ENCODE data around the gene TMEM212.

Gene TMEM212

GRCh38 chr3:171842864-171843518 lies at the start of gene TMEM212:
TSS of gene TMEM212 (plus strand) at chr3:171843349. CDS start at chr3:171843384, 35 bp downstream.
- Mint-ChIP-seq H3K27me3 (peaks cover 3% of the 10 kb centered on the region), H3K4me1 (peaks cover 20% of the 10 kb centered on the region), H3K27ac (no peak within 1 kb of the TSS), H3K36me3 (no peaks in the 10 kb centered on the region), H3K4me3 (no peak within 1 kb of the TSS), H3K9me3 (no peaks in the 10 kb centered on the region)

DNA sequence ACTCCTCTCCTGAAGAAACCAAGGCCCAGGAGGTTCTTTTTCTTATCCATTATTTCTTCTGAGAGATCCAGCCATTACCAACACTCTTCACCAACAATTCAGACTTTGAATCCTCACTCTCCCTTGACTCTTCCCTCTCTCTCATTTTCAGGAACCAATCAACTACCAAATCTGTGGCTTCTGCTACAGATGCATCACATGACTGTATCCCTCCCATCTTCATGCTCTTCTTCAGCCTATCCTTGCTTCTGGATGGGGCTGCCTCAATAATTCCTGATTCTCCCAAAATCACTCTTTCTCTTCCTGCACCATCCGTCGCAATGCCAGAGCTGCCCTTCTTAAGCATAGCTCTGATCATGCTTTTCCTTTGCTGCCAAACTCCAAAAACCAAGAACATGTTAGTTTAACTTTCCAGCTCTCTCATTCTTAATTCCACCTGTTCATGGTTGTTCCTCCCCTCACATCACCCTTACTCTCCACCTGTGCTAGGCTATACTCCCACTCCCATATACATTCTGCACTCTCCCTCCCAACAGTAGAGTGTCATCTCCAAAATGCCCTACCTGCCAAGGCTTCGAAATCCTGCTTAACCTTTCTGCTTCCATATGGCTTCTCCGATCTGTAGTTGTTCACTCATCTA lies 46.4 kb upstream of the TMEM212 start:
- H3K27me3 Mint-ChIP-seq, result no peaks in the 10 kb centered on the region
- H3K4me3 Mint-ChIP-seq, result no peak overlapping the region
- H3K4me1 Mint-ChIP-seq, result no peaks in the 10 kb centered on the region
- H3K27ac Mint-ChIP-seq, result no peak overlapping the region
- no peaks in the 10 kb centered on the region for H3K9me3 Mint-ChIP-seq
- H3K36me3 Mint-ChIP-seq, result no peaks in the 10 kb centered on the region

GRCh38 chr3:171797265-171797679 lies 45.9 kb upstream of the TMEM212 start:
- no peak overlapping the region for H3K4me3 Mint-ChIP-seq
- no peaks in the 10 kb centered on the region for H3K4me1 Mint-ChIP-seq
- no peak overlapping the region for H3K27ac Mint-ChIP-seq
- H3K9me3 Mint-ChIP-seq, result no peaks in the 10 kb centered on the region
- H3K36me3 Mint-ChIP-seq, result no peaks in the 10 kb centered on the region
- no peaks in the 10 kb centered on the region for H3K27me3 Mint-ChIP-seq

- H3K4me1 Mint-ChIP-seq, result no peaks in the 10 kb centered on the region
- H3K36me3 Mint-ChIP-seq, result no peaks in the 10 kb centered on the region
- no peaks in the 10 kb centered on the region for H3K9me3 Mint-ChIP-seq
- H3K27me3 Mint-ChIP-seq, result peaks cover under 1% of the 10 kb centered on the region
- no peak overlapping the region for H3K4me3 Mint-ChIP-seq
- no peak overlapping the region for H3K27ac Mint-ChIP-seq
Observed at GRCh38 chr3:171797873-171798272, 45.3 kb upstream of the TMEM212 start.

GRCh38 chr3:171799501-171799900 lies 43.6 kb upstream of the TMEM212 start:
- Mint-ChIP-seq H3K27ac (no peak overlapping the region), H3K9me3 (no peaks in the 10 kb centered on the region), H3K4me1 (no peaks in the 10 kb centered on the region)

DNA sequence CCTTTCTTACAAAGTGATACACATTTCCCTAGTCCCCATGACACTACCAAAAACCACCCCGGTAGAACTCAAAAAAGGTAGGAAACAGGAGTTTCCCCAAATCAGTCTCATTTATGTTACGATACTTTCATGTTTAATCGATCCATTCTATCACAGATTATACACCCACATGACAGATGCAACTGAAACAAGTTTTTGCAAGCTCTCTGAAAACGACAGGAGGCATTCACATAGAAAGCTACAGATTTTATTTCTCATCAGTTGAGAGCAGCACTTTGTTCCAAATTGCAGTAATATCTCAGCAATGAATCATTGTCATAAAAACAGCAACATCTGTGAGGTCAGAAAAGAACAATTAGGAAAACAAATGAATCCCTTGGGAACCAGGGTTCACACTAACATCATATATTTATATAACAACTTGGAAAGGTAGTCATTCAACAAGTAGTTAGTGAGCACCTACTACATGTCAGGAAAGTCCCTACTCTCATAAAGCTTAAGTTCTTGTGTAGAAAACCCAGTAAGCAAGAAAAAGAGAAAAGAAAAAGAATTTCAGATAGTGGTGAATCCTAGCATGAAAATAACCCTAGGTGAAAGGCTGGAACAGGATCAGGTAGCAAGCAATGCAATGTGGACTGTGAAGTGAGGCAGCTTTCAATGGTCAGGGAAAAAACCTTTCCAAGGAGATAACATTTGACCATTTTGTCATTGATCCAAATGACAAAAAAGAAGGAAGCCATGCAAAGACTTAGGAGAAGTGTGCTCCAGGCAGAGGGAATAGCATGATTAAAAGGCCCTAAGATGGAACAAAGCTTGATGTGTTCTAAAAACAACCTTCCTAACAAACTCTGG lies 41.2 kb upstream of the TMEM212 start:
- no peaks in the 10 kb centered on the region for H3K9me3 Mint-ChIP-seq
- H3K27ac Mint-ChIP-seq, result no peak overlapping the region
- H3K4me1 Mint-ChIP-seq, result no peaks in the 10 kb centered on the region
- peaks cover 4% of the 10 kb centered on the region for H3K27me3 Mint-ChIP-seq
- H3K36me3 Mint-ChIP-seq, result no peaks in the 10 kb centered on the region
- no peak overlapping the region for H3K4me3 Mint-ChIP-seq

More at GRCh38 chr3:171799501-171799900, 43.6 kb upstream of the TMEM212 start:
- Mint-ChIP-seq H3K36me3 (no peaks in the 10 kb centered on the region), H3K4me3 (no peak overlapping the region), H3K27me3 (peaks cover 4% of the 10 kb centered on the region)

GRCh38 chr3:171802590-171802956 lies 40.6 kb upstream of the TMEM212 start:
- H3K27ac Mint-ChIP-seq, result no peak overlapping the region
- no peak overlapping the region for H3K4me3 Mint-ChIP-seq
- no peaks in the 10 kb centered on the region for H3K4me1 Mint-ChIP-seq
- H3K27me3 Mint-ChIP-seq, result peaks cover 7% of the 10 kb centered on the region
- H3K36me3 Mint-ChIP-seq, result no peaks in the 10 kb centered on the region
- no peaks in the 10 kb centered on the region for H3K9me3 Mint-ChIP-seq

DNA sequence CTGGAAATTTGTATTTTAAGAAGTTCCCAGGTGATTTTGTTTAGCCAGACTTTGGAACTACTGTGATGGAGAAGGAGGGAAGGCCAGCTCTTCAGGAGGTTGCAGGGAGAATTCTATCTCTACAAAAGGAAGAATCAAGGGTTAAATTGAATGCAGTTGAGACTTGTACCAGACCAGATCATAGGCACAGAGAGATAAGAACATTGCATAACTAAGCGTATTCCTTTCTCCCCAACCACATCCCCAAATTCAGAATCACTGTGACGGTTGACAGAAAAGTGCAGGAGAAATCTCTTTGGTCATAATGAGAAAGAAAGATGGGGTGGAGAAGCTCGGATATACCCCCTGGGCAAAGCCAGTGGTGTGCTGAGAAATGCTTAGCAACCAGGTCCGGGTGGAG lies 40.1 kb upstream of the TMEM212 start:
- Mint-ChIP-seq H3K4me1 (no peaks in the 10 kb centered on the region), H3K27ac (no peak overlapping the region), H3K36me3 (no peaks in the 10 kb centered on the region), H3K27me3 (peaks cover 9% of the 10 kb centered on the region), H3K4me3 (no peak overlapping the region), H3K9me3 (no peaks in the 10 kb centered on the region)

GRCh38 chr3:171804618-171805389 lies 38.3 kb upstream of the TMEM212 start:
- Mint-ChIP-seq H3K9me3 (no peaks in the 10 kb centered on the region), H3K27ac (no peak overlapping the region), H3K4me3 (no peak overlapping the region), H3K4me1 (peaks cover 8% of the 10 kb centered on the region), H3K27me3 (peaks cover 16% of the 10 kb centered on the region), H3K36me3 (no peaks in the 10 kb centered on the region)

- H3K4me3 Mint-ChIP-seq, result no peak overlapping the region
- H3K9me3 Mint-ChIP-seq, result no peaks in the 10 kb centered on the region
- peaks cover 18% of the 10 kb centered on the region for H3K27me3 Mint-ChIP-seq
- no peaks in the 10 kb centered on the region for H3K36me3 Mint-ChIP-seq
- H3K4me1 Mint-ChIP-seq, result peaks cover 14% of the 10 kb centered on the region
- no peak overlapping the region for H3K27ac Mint-ChIP-seq
Observed at GRCh38 chr3:171805687-171806086, 37.5 kb upstream of the TMEM212 start.

DNA sequence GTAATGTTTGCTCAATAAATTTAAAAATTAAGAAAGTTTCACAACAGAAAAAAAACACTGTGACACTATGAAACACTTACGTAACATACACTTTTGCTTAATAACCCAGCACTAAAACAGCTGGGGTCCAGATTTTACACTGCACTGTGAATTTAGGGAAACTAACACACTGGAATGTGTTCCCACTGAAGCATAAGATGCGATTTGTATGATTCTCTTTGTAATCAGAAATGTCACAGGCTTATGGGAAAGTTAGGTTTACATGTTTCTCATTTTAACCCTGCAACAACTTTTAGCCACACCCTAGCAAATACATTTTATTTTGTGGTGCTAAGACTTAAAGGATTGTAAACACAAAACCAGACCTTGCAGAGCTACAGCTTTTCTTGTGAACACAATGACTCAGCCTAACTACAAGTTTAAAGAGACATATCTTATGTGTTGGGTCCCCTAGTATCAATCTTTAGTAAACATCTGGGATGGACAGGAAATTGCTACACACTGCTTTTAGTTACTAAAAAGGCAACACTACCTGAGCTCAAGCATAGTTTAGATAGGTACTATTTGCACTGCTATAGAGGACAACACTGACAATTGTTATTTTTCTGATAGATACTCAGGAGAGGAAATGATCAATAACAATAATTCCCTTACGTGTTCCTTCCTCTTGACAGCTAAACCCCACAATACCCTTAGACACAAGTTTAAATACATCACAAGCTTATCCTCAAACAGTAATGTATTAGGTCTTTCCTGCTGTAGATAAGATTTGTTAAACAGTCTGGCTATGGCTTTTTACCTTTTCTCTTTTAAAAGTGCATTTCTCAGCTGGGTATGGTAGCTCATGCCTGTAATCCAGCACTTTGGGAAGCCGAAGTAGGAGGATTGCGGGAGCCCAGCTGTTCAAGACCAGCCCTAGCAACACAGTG lies 36.7 kb upstream of the TMEM212 start:
- H3K27ac Mint-ChIP-seq, result no peak overlapping the region
- H3K4me1 Mint-ChIP-seq, result peaks cover 16% of the 10 kb centered on the region
- no peaks in the 10 kb centered on the region for H3K36me3 Mint-ChIP-seq
- peaks cover 24% of the 10 kb centered on the region for H3K27me3 Mint-ChIP-seq
- no peak overlapping the region for H3K4me3 Mint-ChIP-seq
- no peaks in the 10 kb centered on the region for H3K9me3 Mint-ChIP-seq

DNA sequence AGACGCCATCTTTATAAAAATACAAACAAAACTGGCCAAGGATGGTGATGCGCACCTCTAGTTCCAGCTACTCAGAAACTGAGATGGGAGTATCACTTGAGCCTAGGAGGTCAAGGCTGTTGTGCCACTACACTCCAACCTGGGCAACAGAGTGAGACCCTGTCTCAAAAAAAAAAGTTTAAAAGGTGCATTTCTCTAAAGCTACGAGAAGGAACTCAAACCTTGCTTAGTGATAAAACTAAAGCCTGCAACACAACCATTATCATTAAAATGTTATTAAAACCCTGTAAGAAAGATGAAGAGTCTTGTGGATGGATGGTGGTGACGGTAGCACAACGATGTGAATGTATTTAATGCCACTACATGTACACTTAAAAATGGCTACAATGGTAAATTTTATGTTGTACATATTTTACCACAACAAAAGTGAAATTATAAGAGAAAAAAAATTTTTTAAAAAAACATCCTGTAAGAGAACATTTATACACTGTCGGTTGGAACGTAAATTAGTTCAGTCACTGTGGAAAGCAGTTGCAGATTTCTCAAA lies 35.9 kb upstream of the TMEM212 start:
- H3K4me1 Mint-ChIP-seq, result peaks cover 18% of the 10 kb centered on the region
- H3K9me3 Mint-ChIP-seq, result no peaks in the 10 kb centered on the region
- no peak overlapping the region for H3K27ac Mint-ChIP-seq
- no peaks in the 10 kb centered on the region for H3K36me3 Mint-ChIP-seq
- peaks cover 27% of the 10 kb centered on the region for H3K27me3 Mint-ChIP-seq
- no peak overlapping the region for H3K4me3 Mint-ChIP-seq

DNA sequence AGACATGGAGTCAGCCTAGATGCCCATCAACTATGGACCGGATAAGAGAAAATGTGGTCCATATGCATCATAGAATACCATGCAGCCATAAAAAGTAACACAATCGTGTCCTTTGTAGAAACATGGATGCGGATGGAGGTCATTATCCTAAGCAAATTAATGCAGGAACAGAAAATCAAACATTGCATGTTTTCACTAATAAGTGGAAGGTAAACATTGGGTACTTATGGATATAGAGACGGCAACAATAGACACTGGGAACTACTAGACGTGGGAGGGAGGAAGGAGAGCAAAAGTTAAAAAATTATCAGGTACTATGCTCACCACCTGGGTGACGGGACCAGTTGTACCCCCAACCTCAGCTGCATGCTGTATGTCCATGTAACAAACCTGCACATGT lies 35.3 kb upstream of the TMEM212 start:
- Mint-ChIP-seq H3K4me3 (no peak overlapping the region), H3K9me3 (no peaks in the 10 kb centered on the region), H3K4me1 (peaks cover 18% of the 10 kb centered on the region), H3K27ac (no peak overlapping the region), H3K27me3 (peaks cover 27% of the 10 kb centered on the region), H3K36me3 (no peaks in the 10 kb centered on the region)

DNA sequence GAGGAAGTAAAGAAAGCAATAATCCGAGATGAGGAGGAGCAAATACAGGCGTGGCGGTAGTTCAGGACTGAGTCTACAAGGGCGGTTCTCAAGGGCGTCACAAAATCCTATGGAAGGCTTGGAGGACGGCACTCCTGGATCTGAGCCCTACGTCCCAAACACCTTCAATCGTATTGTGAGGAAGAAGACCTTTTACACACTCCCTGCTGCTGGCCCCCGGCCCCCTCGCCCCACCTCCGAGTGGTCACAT lies 33.6 kb upstream of the TMEM212 start:
- peaks cover 27% of the 10 kb centered on the region for H3K27me3 Mint-ChIP-seq
- H3K9me3 Mint-ChIP-seq, result no peaks in the 10 kb centered on the region
- no peaks in the 10 kb centered on the region for H3K36me3 Mint-ChIP-seq
- H3K4me3 Mint-ChIP-seq, result peak overlapping the region; percentile 85
- H3K4me1 Mint-ChIP-seq, result peaks cover 18% of the 10 kb centered on the region
- no peak overlapping the region for H3K27ac Mint-ChIP-seq
